NCI-H2107 treated with DMSO at 0.1 percent for 48 hours (cell line): ENCODE results near the gene MAN1A1.

Source experiments
- DNase-seq: peaks from one replicate; lab custom pipeline; 2025; ENCODE audit not compliant: unreplicated experiment; lab: John Stamatoyannopoulos, UW

Gene MAN1A1

GRCh38 chr6:119327810-119328209, 21.8 kb downstream of the MAN1A1 start:
- DNase-seq = no peak

GRCh38 chr6:119326291-119327005, 23.1 kb downstream of the MAN1A1 start:
- DNase-seq = no peak

GRCh38 chr6:119325559-119326265, 23.8 kb downstream of the MAN1A1 start:
- no peak for DNase-seq

- no peak for DNase-seq
These were observed 24.8 kb downstream of the MAN1A1 start for GRCh38 chr6:119324718-119325117.

GRCh38 chr6:119323931-119324330, 25.6 kb downstream of the MAN1A1 start:
- DNase-seq = no peak

- DNase-seq = no peak
These were observed 26.1 kb downstream of the MAN1A1 start for GRCh38 chr6:119323478-119323877.

- no peak for DNase-seq
These were observed 26.7 kb downstream of the MAN1A1 start for GRCh38 chr6:119322715-119323350.

GRCh38 chr6:119322034-119322433, 27.5 kb downstream of the MAN1A1 start:
- DNase-seq = no peak

- no peak for DNase-seq
These were observed 29.9 kb downstream of the MAN1A1 start for GRCh38 chr6:119319694-119320093.

- DNase-seq = no peak
These were observed 30.8 kb downstream of the MAN1A1 start for GRCh38 chr6:119318730-119319129.

GRCh38 chr6:119318176-119318575, 31.4 kb downstream of the MAN1A1 start:
- no peak for DNase-seq

GRCh38 chr6:119317007-119317406, 32.6 kb downstream of the MAN1A1 start:
- no peak for DNase-seq

- no peak for DNase-seq
These were observed 34.7 kb downstream of the MAN1A1 start for GRCh38 chr6:119314885-119315272.

GRCh38 chr6:119313937-119314884, 35.4 kb downstream of the MAN1A1 start:
- no peak for DNase-seq

GRCh38 chr6:119312875-119313338, 36.7 kb downstream of the MAN1A1 start:
- no peak for DNase-seq

- no peak for DNase-seq
These were observed 37.1 kb downstream of the MAN1A1 start for GRCh38 chr6:119312441-119312840.

GRCh38 chr6:119311514-119312142, 37.9 kb downstream of the MAN1A1 start:
- no peak for DNase-seq

- DNase-seq = no peak
These were observed 39.0 kb downstream of the MAN1A1 start for GRCh38 chr6:119310486-119311036.

- no peak for DNase-seq
These were observed 40.4 kb downstream of the MAN1A1 start for GRCh38 chr6:119308991-119309657.
